ENCODE data around the gene MFGE8.

The MFGE8 gene

DNA sequence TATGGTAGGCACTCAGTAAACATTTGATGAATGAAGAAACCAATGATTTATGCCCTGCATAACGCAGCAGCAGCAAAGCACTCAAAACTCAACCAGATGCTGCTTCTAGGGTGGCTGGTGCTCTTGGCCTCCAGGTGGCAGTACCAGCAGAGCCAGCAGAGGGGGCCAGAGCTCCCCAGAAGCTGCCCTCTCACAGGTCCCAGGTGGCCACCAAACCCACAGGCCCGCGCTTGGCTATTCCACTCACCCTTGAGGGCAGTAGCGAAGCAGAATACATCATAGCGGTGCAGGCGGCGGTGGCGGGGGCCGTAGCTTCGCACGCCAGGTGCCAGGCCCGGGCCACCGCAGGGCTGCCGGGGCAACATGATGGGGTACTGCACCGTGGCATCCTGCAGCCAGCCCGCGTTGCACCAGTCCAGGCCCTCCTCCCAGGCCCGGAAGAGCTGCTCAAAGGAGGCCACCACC lies 34.4 kb downstream of the MFGE8 start:
- DNase-seq (ENCODE audit: low read depth, low spot score): no peak
- H3K4me3 ChIP-seq (ENCODE audit: low read length): no peak overlapping the region

- DNase-seq (ENCODE audit: low read depth, low spot score): no peak
Observed at GRCh38 chr15:88877906-88878305, 35.3 kb downstream of the MFGE8 start.

DNA sequence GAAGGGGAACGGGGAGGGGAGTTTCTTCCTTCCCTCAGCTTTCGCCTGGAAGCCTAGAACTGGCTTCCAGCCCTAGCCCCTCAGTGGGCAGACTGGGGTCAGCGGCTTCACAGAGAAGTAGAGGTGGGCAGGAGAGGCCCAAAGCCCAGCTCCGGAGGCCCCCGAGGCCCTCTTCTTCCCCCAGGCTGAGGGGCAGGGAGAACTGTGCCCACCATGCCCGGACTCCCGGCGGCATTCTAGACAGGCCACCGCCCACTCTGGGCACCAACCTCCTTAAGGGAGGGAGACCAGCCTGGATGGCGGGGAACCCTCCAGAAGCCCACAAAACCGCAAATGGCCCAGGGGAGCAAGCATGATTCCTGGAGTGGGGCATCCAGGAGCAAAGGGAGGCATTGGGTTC lies 35.8 kb downstream of the MFGE8 start:
- DNase-seq (ENCODE audit: low read depth, low spot score): no peak
- H3K4me3 ChIP-seq (ENCODE audit: low read length): no peak overlapping the region

More at GRCh38 chr15:88877906-88878305, 35.3 kb downstream of the MFGE8 start:
- H3K4me3 ChIP-seq (ENCODE audit: low read length): no peak overlapping the region

DNA sequence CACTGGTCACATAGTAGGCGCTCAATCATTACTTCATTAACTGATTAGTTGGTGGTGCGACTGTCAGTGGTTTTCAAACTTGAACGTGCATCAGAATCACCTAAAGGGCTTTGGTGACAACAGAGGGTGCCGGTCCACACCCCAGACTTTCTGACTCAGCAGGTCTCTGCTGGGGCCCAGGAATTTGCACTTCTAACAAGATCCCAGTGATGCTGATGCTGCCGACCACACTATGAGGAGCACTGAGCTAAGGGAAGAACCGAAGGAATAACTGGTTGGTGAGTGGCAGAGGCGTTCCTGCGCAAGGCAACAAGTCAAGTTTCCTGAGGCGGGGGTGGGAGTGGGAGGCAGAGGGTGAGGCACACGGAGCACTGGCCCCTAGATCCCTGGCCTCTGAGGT lies 36.6 kb downstream of the MFGE8 start:
- DNase-seq (ENCODE audit: low read depth, low spot score): no peak
- H3K4me3 ChIP-seq (ENCODE audit: low read length): no peak overlapping the region

DNA sequence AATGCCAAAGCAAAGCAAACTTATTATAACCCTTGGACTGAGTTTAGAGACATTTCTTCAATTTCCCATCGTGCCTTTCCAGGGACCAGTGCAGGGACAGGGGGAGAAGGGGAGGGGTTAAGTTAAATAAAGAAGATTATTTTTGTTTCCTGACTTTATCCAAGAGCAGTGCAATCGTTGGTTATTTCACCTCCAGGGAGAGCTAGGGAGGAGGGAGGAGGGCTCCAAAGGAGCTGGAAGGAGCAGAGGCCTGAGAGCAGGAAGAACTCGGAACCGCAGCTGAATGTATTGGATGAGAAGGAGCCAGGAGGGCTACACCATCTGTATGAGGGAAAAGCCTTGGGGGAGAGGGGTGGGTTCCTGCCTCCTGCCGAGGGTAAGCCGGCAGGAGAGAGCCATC lies 38.5 kb downstream of the MFGE8 start:
- no peak overlapping the region for H3K4me3 ChIP-seq (ENCODE audit: low read length)
- no peak for DNase-seq (ENCODE audit: low read depth, low spot score)

DNA sequence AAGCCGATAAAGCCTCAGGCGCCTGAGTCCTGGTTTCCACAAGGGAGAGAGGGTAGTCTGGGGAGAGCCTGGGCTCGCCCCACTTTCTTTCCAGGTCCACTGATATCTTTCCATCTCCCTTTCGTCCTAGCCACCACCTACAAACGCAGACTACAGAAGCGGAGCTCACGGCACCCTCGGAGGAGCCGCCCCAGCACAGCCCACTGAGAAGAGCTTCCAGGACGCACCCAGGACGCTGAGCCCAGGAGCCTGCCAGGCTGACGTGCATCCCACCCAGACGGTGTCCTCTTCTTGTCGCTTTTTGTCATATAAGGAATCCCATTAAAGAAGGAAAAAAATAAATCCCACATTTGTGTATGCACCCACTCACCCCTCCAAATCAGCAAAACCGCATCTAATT lies 38.9 kb downstream of the MFGE8 start:
- DNase-seq (ENCODE audit: low read depth, low spot score): no peak
- no peak overlapping the region for H3K4me3 ChIP-seq (ENCODE audit: low read length)

GRCh38 chr15:88873786-88874185 lies 39.4 kb downstream of the MFGE8 start:
- no peak overlapping the region for H3K4me3 ChIP-seq (ENCODE audit: low read length)
- no peak for DNase-seq (ENCODE audit: low read depth, low spot score)

DNA sequence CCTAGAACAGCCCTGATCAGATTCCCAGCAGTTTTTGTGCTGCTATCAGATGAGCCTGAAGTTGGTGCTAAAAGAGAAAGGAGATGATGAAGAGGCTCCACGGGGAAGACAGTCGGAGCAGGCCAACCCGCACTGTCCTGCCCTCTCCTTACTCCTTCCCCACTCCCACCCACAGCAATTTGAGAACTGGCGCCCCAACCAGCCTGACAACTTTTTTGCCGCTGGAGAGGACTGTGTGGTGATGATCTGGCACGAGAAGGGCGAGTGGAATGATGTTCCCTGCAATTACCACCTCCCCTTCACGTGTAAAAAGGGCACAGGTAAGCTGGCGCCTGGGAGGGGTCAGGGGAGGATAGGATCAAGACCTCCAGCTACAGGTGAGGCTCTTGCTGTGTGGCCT lies 40.5 kb downstream of the MFGE8 start:
- DNase-seq (ENCODE audit: low read depth, low spot score): no peak
- H3K4me3 ChIP-seq (ENCODE audit: low read length): no peak overlapping the region

GRCh38 chr15:88872106-88872505 lies 41.1 kb downstream of the MFGE8 start:
- H3K4me3 ChIP-seq (ENCODE audit: low read length): no peak overlapping the region
- no peak for DNase-seq (ENCODE audit: low read depth, low spot score)

- H3K4me3 ChIP-seq (ENCODE audit: low read length): no peak overlapping the region
- DNase-seq (ENCODE audit: low read depth, low spot score): no peak
Observed at GRCh38 chr15:88871313-88871712, 41.9 kb downstream of the MFGE8 start.

GRCh38 chr15:88866295-88866881 lies 46.8 kb downstream of the MFGE8 start:
- no peak overlapping the region for H3K4me3 ChIP-seq (ENCODE audit: low read length)
- no peak for DNase-seq (ENCODE audit: low read depth, low spot score)

GRCh38 chr15:88865498-88866099 lies 47.6 kb downstream of the MFGE8 start:
- H3K4me3 ChIP-seq (ENCODE audit: low read length): no peak overlapping the region
- no peak for DNase-seq (ENCODE audit: low read depth, low spot score)

DNA sequence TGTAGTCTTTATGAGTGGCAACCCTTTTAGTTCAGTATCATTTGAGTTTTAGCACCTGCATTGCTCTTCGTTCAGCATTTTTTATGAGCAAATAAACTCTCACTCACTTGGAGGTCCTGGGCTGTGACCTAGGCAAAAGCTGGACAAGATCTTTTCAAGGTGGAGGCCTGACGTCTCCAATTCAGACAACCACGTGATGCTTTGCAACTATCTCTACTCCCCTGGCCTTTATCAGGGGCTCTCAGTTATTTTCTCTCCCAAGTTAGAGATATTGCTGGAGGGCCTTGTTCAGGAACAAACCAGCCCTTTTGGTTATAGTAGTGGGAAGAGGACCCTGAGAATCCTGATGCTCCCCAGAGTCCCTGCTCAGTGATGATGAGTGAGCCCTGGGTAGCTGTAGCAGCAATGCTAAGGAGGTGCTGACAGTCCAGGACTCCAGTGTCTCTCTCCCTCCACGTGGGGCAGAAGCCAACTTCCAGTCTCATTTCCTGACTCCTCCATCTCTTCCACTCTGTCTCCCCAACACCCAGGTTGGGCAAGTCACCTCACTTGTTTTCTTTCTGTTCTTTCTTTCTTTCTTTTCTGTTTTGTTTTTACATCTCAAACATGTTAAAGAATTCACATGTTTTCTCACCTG lies 48.2 kb downstream of the MFGE8 start:
- H3K4me3 ChIP-seq (ENCODE audit: low read length): no peak overlapping the region
- DNase-seq (ENCODE audit: low read depth, low spot score): no peak

DNA sequence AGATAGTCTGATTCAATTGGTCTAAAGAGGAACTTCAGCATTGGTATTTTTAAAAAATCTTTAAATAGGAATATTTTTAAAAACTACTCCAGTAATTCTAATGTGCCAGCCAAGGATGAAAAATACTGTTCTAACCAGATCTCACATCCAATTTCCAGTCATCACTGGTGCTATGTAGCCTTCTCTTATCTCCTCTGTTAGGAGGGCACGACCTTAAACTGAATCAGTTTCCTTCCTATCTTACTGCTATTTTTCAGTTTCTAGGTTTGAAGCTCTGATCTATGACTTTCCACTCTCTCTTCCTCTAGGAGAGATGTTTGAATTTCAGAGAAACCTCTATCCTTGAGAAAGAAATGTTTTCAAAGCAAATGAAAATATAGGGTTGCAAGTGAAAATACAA lies 49.8 kb downstream of the MFGE8 start:
- H3K4me3 ChIP-seq (ENCODE audit: low read length): no peak overlapping the region
- no peak for DNase-seq (ENCODE audit: low read depth, low spot score)

DNA sequence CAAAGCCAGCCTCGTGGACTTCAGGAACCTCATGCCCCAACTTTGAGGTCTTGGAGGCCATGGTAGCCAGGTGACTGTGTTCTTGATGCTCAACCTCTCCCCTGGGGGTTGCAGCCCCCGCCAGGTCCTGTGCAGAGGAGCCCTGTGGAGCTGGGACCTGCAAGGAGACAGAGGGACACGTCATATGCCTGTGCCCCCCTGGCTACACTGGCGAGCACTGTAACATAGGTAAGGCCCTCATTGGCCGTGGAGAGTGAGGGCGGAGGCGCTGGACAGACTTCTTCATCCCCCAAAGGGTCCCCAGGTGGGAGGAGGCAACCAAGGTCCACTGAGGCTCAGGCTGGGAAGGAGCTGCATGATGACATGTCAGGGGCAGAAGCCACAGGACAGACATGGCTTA lies 53.0 kb downstream of the MFGE8 start:
- no peak for DNase-seq (ENCODE audit: low read depth, low spot score)
- no peak overlapping the region for H3K4me3 ChIP-seq (ENCODE audit: low read length)

- no peak for DNase-seq (ENCODE audit: low read depth, low spot score)
- no peak overlapping the region for H3K4me3 ChIP-seq (ENCODE audit: low read length)
Observed at GRCh38 chr15:88859550-88859949, 53.6 kb downstream of the MFGE8 start.

DNA sequence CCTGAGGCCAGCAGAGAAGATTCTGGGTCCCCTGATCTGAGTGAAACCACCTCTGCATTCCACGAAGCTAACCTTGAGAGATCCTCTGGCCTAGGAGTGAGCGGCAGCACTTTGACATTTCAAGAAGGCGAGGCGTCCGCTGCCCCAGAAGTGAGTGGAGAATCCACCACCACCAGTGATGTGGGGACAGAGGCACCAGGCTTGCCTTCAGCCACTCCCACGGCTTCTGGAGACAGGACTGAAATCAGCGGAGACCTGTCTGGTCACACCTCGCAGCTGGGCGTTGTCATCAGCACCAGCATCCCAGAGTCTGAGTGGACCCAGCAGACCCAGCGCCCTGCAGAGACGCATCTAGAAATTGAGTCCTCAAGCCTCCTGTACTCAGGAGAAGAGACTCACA lies 54.2 kb downstream of the MFGE8 start:
- no peak for DNase-seq (ENCODE audit: low read depth, low spot score)
- H3K4me3 ChIP-seq (ENCODE audit: low read length): no peak overlapping the region

GRCh38 chr15:88852476-88852875 lies 60.7 kb downstream of the MFGE8 start:
- DNase-seq (ENCODE audit: low read depth, low spot score): no peak
- no peak overlapping the region for H3K4me3 ChIP-seq (ENCODE audit: low read length)

GRCh38 chr15:88849376-88850072 lies 63.7 kb downstream of the MFGE8 start:
- DNase-seq (ENCODE audit: low read depth, low spot score): no peak
- no peak overlapping the region for H3K4me3 ChIP-seq (ENCODE audit: low read length)
